BJ (cell line): ENCODE data around the gene CD1D. TPM values are rescaled to one million over a fixed set of nuclear protein-coding genes. Genes with fewer than 3 reads are reported as not detected.
"Not testable (repeated sequence)": the region's sequence is repeated elsewhere in the genome, so short reads cannot be mapped to it uniquely, and the experiment has no call there.

ENCODE experiments used
- CTCF ChIA-PET: fragments of 350-600 bp; formaldehyde crosslinking; extraction: SDS; loops from one replicate; lab custom pipeline; 2021; ENCODE audit warnings: antibody characterized with exemption, inconsistent platforms; lab: Yijun Ruan, JAX
- POLR2A ChIA-PET: fragments of 300-600 bp; sonication (Branson Sonifier 250); formaldehyde crosslinking; extraction: SDS; loops from one replicate; lab custom pipeline; 2021; ENCODE audit warnings: antibody characterized with exemption; lab: Charles Lee
- DNase-seq: peaks from one replicate; pipeline ENCODE4 v3.0.0-alpha.2; 2011; ENCODE audit warnings: low read depth
- H3K27me3 ChIP-seq: 2 replicates; pipeline ENCODE4 v1.6.0; 2011; ENCODE audit warnings: low read length; ENCODE audit not compliant: control insufficient read depth, insufficient read depth
- H3K36me3 ChIP-seq: 2 replicates; pipeline ENCODE4 v1.5.1; 2011; ENCODE audit warnings: low read length; ENCODE audit not compliant: control insufficient read depth, insufficient read depth
- H3K4me3 ChIP-seq: 2 replicates; pipeline ENCODE4 v1.5.1; 2011; ENCODE audit warnings: low read depth, mild to moderate bottlenecking, control low read depth, low read length
- CTCF ChIP-seq: IDR thresholded peaks from 2 replicates; pipeline ENCODE4 v1.5.1; 2011; ENCODE audit warnings: low read depth, mild to moderate bottlenecking, control low read depth, inconsistent platforms, low read length, moderate library complexity; ENCODE audit not compliant: insufficient read depth
- polyA plus RNA-seq: library from polyadenylated mRNA; depleted of rRNA; stranded (reverse); fragments of >200 nt; gene quantifications from 2 replicates; pipeline ENCODE4 v1.2.3, GENCODE V29; 2011

CD1D gene
- polyA plus RNA-seq, 1 experiment, result 0.12 TPM

GRCh38 chr1:158169105-158169504, 11.6 kb upstream of the CD1D start:
- TF ChIP-seq CTCF, result no peak
- DNase-seq, result no peak
- Histone ChIP-seq H3K4me3 (no peak overlapping the region), H3K27me3 (no peaks in the 10 kb centered on the region; the same call in 1 of the 2 replicates), H3K36me3 (no peaks in the 10 kb centered on the region)
- ChIA-PET CTCF (interaction anchor here (0.9 to 1.2 kb wide), 2 partner anchors 9 to 35 kb away, joined by 3 read pairs; no protein-coding TSS in a partner anchor), POLR2A (no interaction called here)

- DNase-seq, H3K4me3 ChIP-seq, H3K36me3 ChIP-seq, POLR2A ChIA-PET: not testable (repeated sequence)
- CTCF ChIA-PET, result interaction anchor here (1.0 kb wide), 1 partner anchor 54 kb away, joined by 3 read pairs; no protein-coding TSS in a partner anchor
- H3K27me3 ChIP-seq, result peaks cover 18% of the 10 kb centered on the region
Observed at GRCh38 chr1:158175915-158176314, 4.8 kb upstream of the CD1D start.

- DNase-seq, result no peak
- H3K27me3 ChIP-seq, result peaks cover 23% of the 10 kb centered on the region
- no peaks in the 10 kb centered on the region for H3K36me3 ChIP-seq
- CTCF ChIA-PET, result interaction anchor here (1.0 to 1.3 kb wide), 2 partner anchors 27 to 55 kb away, joined by 3 to 4 read pairs; no protein-coding TSS in a partner anchor
- no peak for TF ChIP-seq CTCF
- H3K4me3 ChIP-seq, result no peak overlapping the region
- POLR2A ChIA-PET, result no interaction called here
Observed at GRCh38 chr1:158176399-158176798, 4.3 kb upstream of the CD1D start.

GRCh38 chr1:158176849-158177699, 3.6 kb upstream of the CD1D start:
- CTCF ChIA-PET, result interaction anchor here (1.0 to 1.3 kb wide), 2 partner anchors 27 to 55 kb away, joined by 3 to 4 read pairs; no protein-coding TSS in a partner anchor
- H3K36me3 ChIP-seq, POLR2A ChIA-PET, DNase-seq: not testable (repeated sequence)
- Histone ChIP-seq H3K27me3 (peaks cover 28% of the 10 kb centered on the region), H3K4me3 (peak overlapping the region; percentile 36)

GRCh38 chr1:158177700-158178450, 2.8 kb upstream of the CD1D start:
- TF ChIP-seq CTCF, result no peak
- ChIA-PET POLR2A (no interaction called here), CTCF (interaction anchor here (0.7 to 1.3 kb wide), 4 partner anchors 15 to 200 kb away, joined by 3 to 4 read pairs (median 4); no protein-coding TSS in a partner anchor)
- Histone ChIP-seq H3K36me3 (no peaks in the 10 kb centered on the region), H3K4me3 (peak overlapping the region; percentile 36), H3K27me3 (peaks cover 29% of the 10 kb centered on the region)
- DNase-seq, result no peak
